A673 (cell line): Measurements from ENCODE around the gene ATAD3C.

ENCODE experiments used
- EZH2 ChIP-seq: fragments of 200-600 bp; sonication (generic); IDR thresholded peaks from 2 replicates; pipeline ENCODE4 v1.6.1; 2017; ENCODE audit warnings: borderline replicate concordance, low read depth, mild to moderate bottlenecking, mixed read lengths, antibody characterized with exemption, low read length; ENCODE audit not compliant: poor library complexity, severe bottlenecking
- TF ChIP-seq, protein P1 (sequence below): fragments of 300-800, 200-600 bp; sonication (generic); conservative IDR thresholded peaks from 2 replicates; pipeline ENCODE4 v1.5.1; 2017; ENCODE audit warnings: low read depth, mild to moderate bottlenecking, antibody characterized with exemption, low read length, moderate library complexity, mixed read lengths

DNA sequence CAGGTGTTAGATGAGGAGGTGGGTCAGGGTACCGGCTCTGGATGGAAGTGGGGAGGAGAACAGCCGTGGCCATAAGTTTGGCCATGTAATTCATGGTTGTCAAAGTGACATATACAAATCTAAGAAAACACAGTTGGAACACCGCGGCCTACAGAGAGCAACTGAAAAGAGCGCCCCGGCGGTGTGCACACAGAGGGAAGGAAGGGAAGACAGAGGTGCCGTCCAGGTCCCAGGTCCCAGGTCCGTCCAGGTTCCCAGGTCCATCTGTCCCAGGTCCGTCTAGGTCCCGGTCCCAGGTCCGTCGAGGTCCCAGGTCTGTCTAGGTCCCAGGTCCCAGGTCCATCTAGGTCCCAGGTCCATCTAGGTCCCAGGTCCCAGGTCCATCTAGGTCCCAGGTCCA is 37.9 kb upstream of the ATAD3C start:
- TF ChIP-seq EZH2: no peak
- TF ChIP-seq, protein P1, sequence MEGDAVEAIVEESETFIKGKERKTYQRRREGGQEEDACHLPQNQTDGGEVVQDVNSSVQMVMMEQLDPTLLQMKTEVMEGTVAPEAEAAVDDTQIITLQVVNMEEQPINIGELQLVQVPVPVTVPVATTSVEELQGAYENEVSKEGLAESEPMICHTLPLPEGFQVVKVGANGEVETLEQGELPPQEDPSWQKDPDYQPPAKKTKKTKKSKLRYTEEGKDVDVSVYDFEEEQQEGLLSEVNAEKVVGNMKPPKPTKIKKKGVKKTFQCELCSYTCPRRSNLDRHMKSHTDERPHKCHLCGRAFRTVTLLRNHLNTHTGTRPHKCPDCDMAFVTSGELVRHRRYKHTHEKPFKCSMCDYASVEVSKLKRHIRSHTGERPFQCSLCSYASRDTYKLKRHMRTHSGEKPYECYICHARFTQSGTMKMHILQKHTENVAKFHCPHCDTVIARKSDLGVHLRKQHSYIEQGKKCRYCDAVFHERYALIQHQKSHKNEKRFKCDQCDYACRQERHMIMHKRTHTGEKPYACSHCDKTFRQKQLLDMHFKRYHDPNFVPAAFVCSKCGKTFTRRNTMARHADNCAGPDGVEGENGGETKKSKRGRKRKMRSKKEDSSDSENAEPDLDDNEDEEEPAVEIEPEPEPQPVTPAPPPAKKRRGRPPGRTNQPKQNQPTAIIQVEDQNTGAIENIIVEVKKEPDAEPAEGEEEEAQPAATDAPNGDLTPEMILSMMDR: no peak
